Keratinocyte (primary cell): ENCODE results near the gene ZNF836. TPM values are rescaled to one million over a fixed set of nuclear protein-coding genes. Genes with fewer than 3 reads are reported as not detected.

Source experiments
- DNase-seq: peaks from one replicate; pipeline ENCODE4 v3.0.0-alpha.2; 2011; ENCODE audit warnings: low read depth, missing footprints, low spot score
- FAIRE-seq: peaks from 2 replicates; lab custom pipeline; 2011; peaks lifted over from hg19 to GRCh38; lab: Jason Lieb, UNC
- H2AFZ ChIP-seq: 2 replicates; pipeline ENCODE4 v1.6.0; 2012; ENCODE audit warnings: low read length, control low read depth, inconsistent platforms; ENCODE audit not compliant: control insufficient read depth
- H3K27ac ChIP-seq: 2 replicates; pipeline ENCODE4 v1.5.1; 2011; ENCODE audit warnings: low read length; ENCODE audit not compliant: control insufficient read depth, insufficient read depth
- H3K27me3 ChIP-seq: 3 replicates; pipeline ENCODE4 v1.6.0; 2011; ENCODE audit warnings: low read length; ENCODE audit not compliant: control insufficient read depth, insufficient read depth; ENCODE audit errors: extremely low read depth
- H3K36me3 ChIP-seq, 2 experiments: 2 replicates in 1 of 2; 3 replicates in 1 of 2; pipeline ENCODE4 v1.5.1; 2011; ENCODE audit warnings: low read length in 2 of 2, mild to moderate bottlenecking in 1 of 2; ENCODE audit not compliant: control insufficient read depth in 2 of 2, insufficient read depth in 2 of 2; ENCODE audit errors: extremely low read depth in 1 of 2
- H3K4me1 ChIP-seq: 3 replicates; pipeline ENCODE4 v1.5.1; 2011; ENCODE audit warnings: low read length; ENCODE audit not compliant: control insufficient read depth, insufficient read depth; ENCODE audit errors: extremely low read depth
- H3K4me2 ChIP-seq: 3 replicates; pipeline ENCODE4 v1.6.0; 2011; ENCODE audit warnings: low read depth, low read length; ENCODE audit not compliant: control insufficient read depth, insufficient read depth; ENCODE audit errors: extremely low read depth
- H3K4me3 ChIP-seq, 3 experiments: fragments of 200-600 bp in 1 of 3; sonication (generic) in 1 of 3; 2 replicates in 2 of 3; 3 replicates in 1 of 3; pipeline ENCODE4 v1.5.1; 2011 to 2016; ENCODE audit warnings: low read length in 3 of 3, mild to moderate bottlenecking in 3 of 3, control low read depth in 2 of 3, inconsistent platforms in 1 of 3, low read depth in 1 of 3, mixed read lengths in 1 of 3, mixed run types in 1 of 3, moderate library complexity in 1 of 3; ENCODE audit not compliant: control insufficient read depth in 2 of 3, insufficient read depth in 2 of 3; ENCODE audit errors: extremely low read depth in 1 of 3
- H3K79me2 ChIP-seq: 2 replicates; pipeline ENCODE4 v1.6.0; 2012; ENCODE audit warnings: low read length; ENCODE audit not compliant: control insufficient read depth, insufficient read depth
- H3K9ac ChIP-seq: 3 replicates; pipeline ENCODE4 v1.6.0; 2011; ENCODE audit warnings: low read length; ENCODE audit not compliant: control insufficient read depth, insufficient read depth; ENCODE audit errors: extremely low read depth
- H3K9me1 ChIP-seq: 3 replicates; pipeline ENCODE4 v1.6.0; 2011; ENCODE audit warnings: low read length; ENCODE audit not compliant: control insufficient read depth, insufficient read depth; ENCODE audit errors: extremely low read depth
- H3K9me3 ChIP-seq: 2 replicates; pipeline ENCODE4 v1.5.1; 2012; ENCODE audit warnings: low read depth, low read length; ENCODE audit not compliant: control insufficient read depth
- H4K20me1 ChIP-seq: 3 replicates; pipeline ENCODE4 v1.6.0; 2011; ENCODE audit warnings: low read length; ENCODE audit not compliant: control insufficient read depth, insufficient read depth; ENCODE audit errors: extremely low read depth
- CTCF ChIP-seq, 3 experiments: IDR thresholded peaks in 1 of 3; conservative IDR thresholded peaks in 1 of 3; optimal IDR thresholded peaks in 1 of 3; 2 replicates in 2 of 3; 3 replicates in 1 of 3; pipeline versions ENCODE3 to v1.5.1; 2011; ENCODE audit warnings: low read length in 3 of 3, mild to moderate bottlenecking in 3 of 3, moderate library complexity in 2 of 3, control low read depth in 1 of 3, inconsistent platforms in 1 of 3; ENCODE audit not compliant: insufficient read depth in 2 of 3; ENCODE audit errors: extremely low read depth in 1 of 3
- EZH2 ChIP-seq: IDR thresholded peaks from one replicate; pipeline ENCODE4 v1.6.1; 2012; ENCODE audit warnings: inconsistent platforms, mild to moderate bottlenecking, low read length, moderate library complexity
- dilution Hi-C: fragments of 300-500 bp; cut with MboI; formaldehyde crosslinking; loops from one replicate; pipeline ENCODE4 v1.7.0; 2020; ENCODE audit warnings: low sequenced_read_pairs; ENCODE audit not compliant: extremely low pct_ligation_motif_present
- polyA plus RNA-seq, 5 experiments: library from polyadenylated mRNA; depleted of rRNA in 3 of 5; stranded (reverse) in 3 of 5; stranded (forward) in 1 of 5; unstranded in 1 of 5; fragments of >200 nt; gene quantifications; 1 replicate in 1 of 5; 2 replicates in 3 of 5; 3 replicates in 1 of 5; pipeline versions ENCODE4 v1.2.1 to v1.2.3, GENCODE V29; 2011 to 2012; ENCODE audit warnings: missing spikeins in 2 of 5, low read depth in 1 of 5, low replicate concordance in 1 of 5

Gene ZNF836
- polyA plus RNA-seq, 1 donor (not counting 4 experiments of a cell fraction or from before 2014, with no cell fraction given): 5.0 TPM

GRCh38 chr19:52219611-52220010 is 48.2 kb upstream of the ZNF836 start:
- Histone ChIP-seq H3K4me3 (no peak overlapping the region), H3K9me3 (no peaks in the 10 kb centered on the region), H3K4me1 (no peaks in the 10 kb centered on the region), H3K79me2 (no peaks in the 10 kb centered on the region), H3K27ac (no peak overlapping the region), H3K27me3 (no peaks in the 10 kb centered on the region), H3K36me3 (peaks cover 56 to 67% of the 10 kb centered on the region in 2 experiments), H4K20me1 (no peaks in the 10 kb centered on the region), H3K9me1 (peaks cover 3% of the 10 kb centered on the region), H2AFZ (no peak overlapping the region), H3K9ac (no peak overlapping the region), H3K4me2 (no peak overlapping the region)
- TF ChIP-seq CTCF (optimal IDR thresholded peaks at IDR 0.05 in 1 of 3, IDR thresholded peaks at IDR 0.05 in 1 of 3, conservative IDR thresholded peaks at IDR 0.05 in 1 of 3; ENCODE audit: extremely low read depth in 1 of 3, insufficient read depth in 2 of 3, low read length in 3 of 3) (no peak), EZH2 (no peak)
- no peak for FAIRE-seq
- DNase-seq: no peak
- dilution Hi-C loops: no loop called here

- DNase-seq (no peak), FAIRE-seq (no peak)
- Histone ChIP-seq H3K4me2 (no peak overlapping the region), H3K9me1 (peaks cover 3% of the 10 kb centered on the region), H3K9me3 (no peaks in the 10 kb centered on the region), H3K36me3 (peaks cover 59 to 62% of the 10 kb centered on the region in 2 experiments), H2AFZ (no peak overlapping the region), H3K4me3 (no peak overlapping the region), H3K9ac (no peak overlapping the region), H4K20me1 (no peaks in the 10 kb centered on the region), H3K79me2 (no peaks in the 10 kb centered on the region), H3K27me3 (no peaks in the 10 kb centered on the region), H3K27ac (no peak overlapping the region), H3K4me1 (no peaks in the 10 kb centered on the region)
- dilution Hi-C loops: no loop called here
- TF ChIP-seq CTCF (optimal IDR thresholded peaks at IDR 0.05 in 1 of 3, IDR thresholded peaks at IDR 0.05 in 1 of 3, conservative IDR thresholded peaks at IDR 0.05 in 1 of 3; ENCODE audit: extremely low read depth in 1 of 3, insufficient read depth in 2 of 3, low read length in 3 of 3) (no peak), EZH2 (no peak)
Measured at GRCh38 chr19:52217576-52217975, 46.2 kb upstream of the ZNF836 start.
